GM19099 (cell line): ENCODE measurements around the gene SLC25A28.

Experiments
- POLR2A ChIP-seq: IDR thresholded peaks from 3 replicates; pipeline ENCODE4 v1.6.1; 2011; ENCODE audit warnings: low read depth; ENCODE audit not compliant: insufficient read length; ENCODE audit errors: extremely low read depth

Gene SLC25A28

DNA sequence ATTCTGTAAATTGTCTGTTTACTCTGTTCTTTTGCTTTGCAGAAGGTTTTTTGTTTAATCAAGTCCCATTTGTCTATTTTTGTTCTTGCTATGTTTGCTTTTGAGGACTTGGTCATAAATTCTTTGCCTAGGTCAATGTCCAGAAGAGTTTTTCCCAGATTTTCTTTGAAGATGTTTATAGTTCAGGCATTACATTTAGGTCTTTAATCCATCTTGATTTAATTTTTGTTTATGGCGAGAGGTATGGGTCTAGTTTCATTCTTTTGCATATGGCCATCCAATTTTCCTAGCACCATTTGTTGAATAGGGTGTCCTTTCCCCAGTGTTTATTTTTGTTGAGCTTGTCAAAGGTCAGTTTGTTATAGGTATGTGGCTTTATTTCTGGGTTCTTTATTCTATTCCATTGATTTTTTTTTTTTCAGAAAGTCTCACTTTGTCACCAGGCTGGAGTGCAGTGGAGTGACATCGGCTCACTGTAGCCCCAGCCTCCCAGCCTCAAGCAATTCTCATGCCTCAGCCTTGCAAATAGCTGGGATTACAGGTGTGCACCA, 27.4 kb upstream of the SLC25A28 start:
- no peak for TF ChIP-seq POLR2A

DNA sequence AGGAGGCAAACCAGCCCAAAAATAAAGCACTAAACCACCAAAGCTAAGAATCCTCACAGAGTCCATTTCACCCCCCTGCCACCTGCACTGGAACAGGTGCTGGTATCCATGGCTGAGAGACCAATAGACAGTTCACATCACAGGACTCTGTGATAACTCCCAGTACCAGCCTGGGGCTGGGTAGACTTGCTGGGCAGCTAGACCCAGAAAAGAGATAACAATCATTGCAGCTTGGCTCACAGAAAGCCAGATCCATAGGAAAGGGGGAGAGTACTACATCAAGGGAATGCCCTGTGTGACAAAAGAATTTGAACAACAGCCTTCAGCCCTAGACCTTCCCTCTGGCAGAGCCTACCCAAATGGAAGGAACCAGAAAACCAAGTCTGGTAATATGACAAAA, 13.6 kb upstream of the SLC25A28 start:
- TF ChIP-seq POLR2A, result no peak

DNA sequence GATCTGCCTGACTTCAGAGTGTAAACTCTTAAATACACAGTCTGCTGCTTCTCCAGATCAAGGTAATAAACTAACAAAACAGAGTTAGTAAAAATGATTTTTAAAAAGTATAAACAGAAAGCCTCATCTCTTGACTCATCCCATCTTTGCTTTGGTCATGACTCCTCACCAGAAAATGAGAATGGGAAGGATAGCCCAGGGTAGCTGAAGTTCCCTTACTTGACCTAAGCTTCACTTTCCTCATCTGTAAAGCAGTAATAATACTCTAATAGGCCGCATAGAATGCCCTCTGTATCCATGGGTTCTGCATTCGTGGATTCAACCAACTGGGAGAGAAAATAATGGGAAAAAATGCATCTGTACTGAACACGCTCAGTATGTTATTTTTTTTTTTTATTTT, 11.3 kb upstream of the SLC25A28 start:
- TF ChIP-seq POLR2A, result no peak

DNA sequence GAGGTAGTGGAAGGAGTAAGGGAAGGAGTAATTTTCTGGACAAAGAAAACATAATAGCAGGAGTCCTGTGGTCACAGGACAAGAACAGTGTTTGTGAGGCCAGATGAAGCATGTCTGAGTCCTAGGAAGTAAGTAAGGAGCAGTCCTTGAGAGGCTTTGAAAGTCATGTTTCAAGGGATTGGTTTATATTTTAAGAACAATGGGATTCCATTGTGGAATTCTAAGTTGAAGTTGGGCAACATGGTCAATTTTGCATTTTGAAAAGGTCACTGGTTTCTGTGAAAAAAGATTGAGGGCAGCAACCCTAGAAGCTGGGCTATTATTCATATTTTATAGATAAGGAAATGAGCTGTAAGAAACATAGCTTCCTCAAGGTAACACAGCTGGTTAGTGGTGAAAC, 10.8 kb upstream of the SLC25A28 start:
- no peak for TF ChIP-seq POLR2A

DNA sequence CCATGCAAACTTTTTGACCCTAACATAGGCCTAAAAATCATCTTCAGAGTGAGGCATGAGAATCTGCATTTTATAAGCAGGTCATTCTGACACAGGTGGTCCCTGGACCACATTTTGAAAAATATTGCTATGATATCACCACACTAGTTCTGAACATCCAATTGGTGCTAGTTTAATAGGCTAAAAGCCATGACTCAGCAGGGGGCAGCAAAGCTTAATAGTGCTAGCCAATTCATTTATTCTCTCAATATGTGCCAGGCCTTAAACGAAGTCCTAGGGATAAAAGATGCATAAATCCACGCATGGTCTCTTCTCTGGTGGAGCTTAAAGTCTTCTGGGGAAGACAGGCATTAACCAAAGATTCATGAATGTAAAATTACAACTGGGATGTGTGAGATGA, 10.2 kb upstream of the SLC25A28 start:
- TF ChIP-seq POLR2A, result no peak

DNA sequence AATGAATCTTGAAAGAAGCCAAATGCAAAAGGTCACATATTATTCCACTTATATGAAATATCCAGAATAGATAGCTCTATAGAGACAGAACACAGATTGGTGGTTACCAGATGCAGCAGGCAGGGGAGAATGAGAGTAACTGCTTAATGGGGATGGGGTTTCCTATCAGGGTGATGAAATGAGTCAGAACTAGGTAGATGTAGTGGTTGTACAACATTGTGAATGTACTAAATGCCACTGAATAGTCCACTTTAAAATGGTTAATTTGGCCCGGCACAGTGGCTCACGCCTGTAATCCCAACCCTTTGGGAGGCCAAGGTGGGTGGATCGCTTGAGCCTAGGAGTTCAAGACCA, 9.4 kb upstream of the SLC25A28 start:
- no peak for TF ChIP-seq POLR2A

DNA sequence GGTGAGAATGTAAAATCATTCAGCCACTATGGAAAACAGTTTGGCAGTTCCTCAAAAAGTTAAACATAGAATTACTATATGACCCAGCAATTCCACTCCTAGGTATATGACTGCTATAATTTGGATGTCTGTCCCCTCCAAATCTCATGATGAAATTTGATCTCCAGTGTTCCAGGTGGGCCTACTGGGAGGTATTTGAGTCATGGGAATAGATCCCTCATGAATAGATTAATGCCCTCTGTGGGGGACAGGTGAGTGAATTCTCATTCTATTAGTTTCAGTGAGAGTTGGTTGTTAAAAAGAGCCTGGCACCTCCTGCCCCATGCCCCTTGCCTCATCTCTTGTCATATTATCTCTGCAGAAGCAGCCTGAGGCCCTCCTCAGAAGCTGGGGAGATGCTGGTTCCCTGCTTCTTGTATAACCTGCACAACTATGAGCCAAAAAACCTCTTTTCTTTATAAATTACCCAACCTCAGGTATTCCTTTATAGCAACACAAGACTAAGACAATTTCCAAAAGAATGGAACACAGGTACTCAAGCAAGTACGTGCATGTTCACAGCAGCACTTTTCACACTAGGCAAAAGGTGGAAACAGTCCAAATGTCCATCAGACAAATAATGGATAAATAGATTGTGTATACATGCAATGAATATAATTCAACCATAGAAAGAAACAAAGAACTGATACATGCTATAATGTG, 8.8 kb upstream of the SLC25A28 start:
- no peak for TF ChIP-seq POLR2A

DNA sequence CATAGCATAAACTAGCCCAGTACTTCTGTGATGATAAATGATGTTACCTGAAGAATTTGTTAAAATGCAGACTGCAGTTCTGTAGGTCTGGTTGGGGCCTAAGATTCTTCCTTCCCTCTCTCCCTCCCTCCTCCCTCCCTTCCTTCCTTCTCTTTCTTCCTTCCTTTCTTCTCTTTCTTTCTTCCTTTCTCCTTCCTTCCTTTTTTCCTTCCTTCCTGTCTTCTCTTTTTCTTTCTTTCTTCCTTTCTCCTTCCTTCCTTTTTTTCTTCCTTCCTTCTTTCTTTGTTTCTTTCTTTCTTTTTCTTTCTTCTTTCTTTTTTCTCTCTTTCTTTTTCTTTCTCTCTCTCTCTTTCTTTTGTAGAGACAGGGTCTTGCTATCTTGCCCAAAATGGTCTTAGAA, 3.7 kb upstream of the SLC25A28 start:
- no peak for TF ChIP-seq POLR2A

DNA sequence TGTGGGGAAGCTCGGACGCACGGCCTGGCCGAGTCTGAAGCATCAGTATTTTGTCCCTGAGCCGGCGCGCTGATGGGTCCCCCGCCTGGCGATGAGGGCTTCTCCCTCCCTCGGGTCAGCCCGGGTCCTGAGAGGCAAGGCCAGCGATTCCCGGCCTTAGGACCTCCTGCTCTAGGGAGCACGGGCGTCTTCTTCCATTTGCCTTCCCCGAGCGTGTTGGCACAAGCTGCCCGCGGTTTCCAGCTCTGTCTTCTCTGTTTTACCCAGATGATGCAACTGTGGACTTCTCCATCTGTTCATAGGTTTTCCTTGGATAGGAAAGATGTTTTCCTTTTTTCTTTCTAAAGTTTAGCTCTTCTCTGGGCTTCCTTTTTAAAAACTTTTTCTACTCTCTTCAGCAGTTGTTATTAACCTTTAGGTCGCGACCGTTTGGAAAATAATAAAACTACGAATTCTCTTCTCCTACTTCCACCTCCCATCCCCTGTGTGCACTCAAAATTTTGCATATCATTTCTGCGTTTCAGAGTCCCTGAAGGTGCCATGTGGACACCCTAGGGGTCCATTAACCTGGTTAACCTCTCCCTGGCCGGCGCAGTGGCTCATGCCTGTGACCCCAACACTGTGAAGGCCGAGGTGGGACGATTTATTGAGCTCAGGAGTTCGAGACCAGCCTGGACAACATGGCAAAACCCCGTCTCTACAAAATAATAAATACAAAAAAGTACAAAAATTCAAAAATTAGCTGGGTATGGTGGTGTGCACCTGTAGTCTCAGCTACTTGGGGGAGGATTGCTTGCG, 1.4 kb upstream of the SLC25A28 start:
- peak; percentile 31 for TF ChIP-seq POLR2A

DNA sequence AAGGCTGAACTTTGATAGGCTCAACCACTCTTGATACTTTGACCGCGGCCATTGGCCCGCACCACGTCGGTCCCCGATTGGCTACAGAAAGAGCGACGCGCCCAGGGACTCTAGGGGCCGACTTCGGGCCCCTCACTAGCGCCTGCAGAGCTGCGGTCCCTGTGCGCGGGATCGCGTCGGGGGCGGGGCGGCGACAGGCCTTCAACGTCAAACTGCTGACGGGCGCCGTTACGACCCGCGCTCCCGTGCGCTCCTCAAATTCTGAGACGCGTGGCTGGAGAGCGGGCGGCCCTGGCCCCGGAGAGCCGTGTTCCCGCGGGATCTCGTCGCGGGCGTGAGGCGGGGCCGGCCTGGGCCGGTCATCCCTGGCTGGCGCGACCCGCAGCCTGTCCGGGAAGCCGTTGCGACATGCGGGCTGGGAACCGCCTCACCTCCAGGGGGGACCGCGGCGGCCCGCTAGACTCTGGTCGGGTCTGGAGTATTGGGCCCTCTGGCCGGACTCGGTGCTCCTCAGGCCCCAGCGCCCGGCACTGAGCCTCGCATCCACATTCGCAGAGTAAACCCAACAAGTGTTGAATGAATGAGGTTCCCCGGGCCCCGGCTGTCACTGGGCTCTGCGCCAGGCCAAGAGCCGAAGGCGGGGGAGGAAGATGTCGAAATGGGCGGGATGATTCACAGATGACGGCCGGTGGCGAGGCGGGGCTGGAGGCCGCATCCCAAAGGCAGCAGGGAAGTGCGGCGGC, 643 bp upstream of the SLC25A28 start:
- peak; percentile 89 for TF ChIP-seq POLR2A

DNA sequence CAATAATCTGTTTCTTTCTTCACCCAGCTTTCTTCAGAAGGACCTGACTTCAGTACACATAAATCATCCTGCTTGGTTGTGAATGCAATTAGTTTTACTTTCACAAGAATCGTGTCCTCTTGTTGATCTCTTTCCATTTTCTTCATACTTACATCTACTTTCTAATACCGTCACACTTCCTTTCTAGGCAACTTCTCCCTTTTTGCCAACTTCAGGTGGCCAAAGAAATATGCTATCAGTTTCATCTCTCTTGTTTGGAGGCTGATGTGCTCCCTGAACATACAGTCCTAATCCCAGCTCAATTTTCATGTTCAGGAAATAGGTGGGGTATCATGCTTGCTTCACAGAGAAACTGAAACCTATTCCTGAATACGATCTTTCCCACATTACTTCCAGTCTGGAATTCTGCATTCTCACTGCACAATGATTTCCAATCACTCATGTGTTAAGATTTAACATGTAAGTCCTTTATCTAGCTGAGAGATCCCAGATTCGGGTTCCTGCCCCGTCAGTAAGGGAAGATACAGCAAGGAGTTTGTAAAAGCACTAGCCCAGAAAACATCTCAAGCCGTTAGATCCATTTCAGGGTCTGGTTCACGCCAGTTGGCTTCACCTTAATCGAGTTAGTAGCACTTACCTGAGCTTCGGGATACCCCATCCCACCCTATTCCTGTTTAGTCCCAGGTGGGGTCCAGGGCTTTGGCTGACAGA, 994 bp downstream of the SLC25A28 start:
- no peak for TF ChIP-seq POLR2A

DNA sequence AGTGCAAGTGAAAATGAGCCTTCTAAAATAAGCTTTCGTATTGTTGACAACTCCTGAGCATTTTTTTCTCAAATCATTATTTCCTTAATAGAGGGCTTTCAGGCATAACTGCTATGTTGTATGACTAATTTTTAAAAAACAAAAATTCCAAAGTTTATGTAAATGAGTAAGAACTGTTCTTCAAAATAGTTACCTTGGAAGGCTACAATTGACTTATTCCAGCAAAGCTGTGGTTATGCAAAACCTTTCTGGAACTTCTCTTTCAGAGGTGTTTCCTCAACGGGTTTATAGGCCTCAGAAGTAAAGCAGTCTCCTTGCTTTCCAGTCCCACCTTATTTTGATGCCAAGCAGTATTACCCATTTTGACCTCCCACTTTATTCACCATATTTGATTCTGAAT, 2.5 kb downstream of the SLC25A28 start:
- TF ChIP-seq POLR2A, result no peak

DNA sequence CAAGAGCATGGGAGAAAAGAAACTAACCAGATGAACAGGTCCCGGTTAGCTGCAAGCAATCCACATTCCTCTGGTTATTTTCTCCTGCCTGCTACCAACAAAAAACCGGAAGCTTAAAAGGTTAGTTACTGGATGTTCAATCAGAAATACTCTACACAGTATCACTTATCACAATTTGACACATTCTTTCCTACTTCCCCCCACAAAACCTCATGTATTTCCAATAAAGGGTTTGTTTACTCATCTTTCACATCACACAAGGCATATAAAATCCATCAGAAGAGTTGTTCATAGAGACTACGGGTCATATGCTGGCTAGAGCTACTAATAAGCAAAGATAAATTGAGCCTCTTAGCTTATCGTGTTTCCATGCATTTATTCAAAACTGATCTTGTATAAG, 4.8 kb downstream of the SLC25A28 start:
- no peak for TF ChIP-seq POLR2A

DNA sequence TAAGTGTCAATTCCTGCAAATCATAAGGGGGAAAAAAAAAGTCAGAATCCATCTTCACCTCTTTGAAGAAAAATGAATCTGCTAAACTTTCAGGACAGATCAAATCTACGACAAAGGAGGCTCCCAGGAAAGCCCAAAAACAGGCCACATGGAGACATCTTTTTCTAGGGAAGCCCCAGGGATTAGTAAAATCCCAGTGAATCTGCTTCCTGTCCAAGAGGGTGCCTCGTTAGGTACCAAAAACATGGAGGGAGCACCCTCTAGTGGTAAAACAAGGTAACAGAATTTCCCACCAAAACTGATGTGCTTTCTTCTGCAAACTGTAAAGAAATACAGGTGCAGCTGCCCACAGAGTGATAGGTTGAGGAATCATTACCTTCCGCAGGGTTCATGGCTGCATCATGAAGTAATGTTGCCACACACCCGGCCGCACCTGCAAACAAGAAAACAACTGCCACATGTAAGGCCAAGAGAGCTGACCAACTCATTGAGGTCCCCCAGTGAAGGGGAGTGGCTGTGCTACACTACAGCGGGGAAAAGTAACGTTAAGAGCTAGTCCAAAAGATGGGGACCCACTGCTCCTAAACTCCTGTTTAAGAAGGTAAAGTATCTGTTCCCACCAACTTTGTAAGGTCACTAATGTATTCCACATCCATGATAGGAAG, 7.9 kb downstream of the SLC25A28 start:
- TF ChIP-seq POLR2A, result no peak
